ENCODE measurements around the gene CHST11. TPM values are rescaled to one million over a fixed set of nuclear protein-coding genes. Genes with fewer than 3 reads are reported as not detected.
A peak's percentile ranks its signal among the peaks of the same experiment; 100 is the strongest.

Gene CHST11
- total and polyA plus RNA-seq, 8 donors: 11.1 to 56.9 (median 14.8) TPM

- no peaks in the 10 kb centered on the region for H3K27me3 ChIP-seq
- H3K4me3 ChIP-seq: no peak overlapping the region
- no peak for TF ChIP-seq CTCF (IDR thresholded peaks at IDR 0.05)
- ATAC-seq (no peak), DNase-seq (no peak)
- intact Hi-C loops (cut with DNase I): no loop called here
- peaks cover 20 to 74% of the 10 kb centered on the region in 2 donors for H3K4me1 ChIP-seq
- H3K36me3 ChIP-seq: no peaks in the 10 kb centered on the region
- H3K27ac ChIP-seq: no peak overlapping the region
- no peaks in the 10 kb centered on the region for H3K9me3 ChIP-seq
These were observed 219.9 kb downstream of the CHST11 start for GRCh38 chr12:104676636-104677035.

- ATAC-seq (peak; percentile 76), DNase-seq (no peak)
- H3K27me3 ChIP-seq: no peaks in the 10 kb centered on the region
- no peak overlapping the region for H3K4me3 ChIP-seq
- H3K4me1 ChIP-seq: peaks cover 11 to 72% of the 10 kb centered on the region in 2 donors
- H3K9me3 ChIP-seq: no peaks in the 10 kb centered on the region
- no peaks in the 10 kb centered on the region for H3K36me3 ChIP-seq
- no peak for TF ChIP-seq CTCF (IDR thresholded peaks at IDR 0.05)
- intact Hi-C loops (cut with DNase I): no loop called here
- H3K27ac ChIP-seq: peak overlapping the region in 1 of 2 donors; percentile 44
These were observed 220.8 kb downstream of the CHST11 start for GRCh38 chr12:104677441-104678089.

- Histone ChIP-seq H3K27ac (peak overlapping the region in 1 of 2 donors; percentile 34), H3K4me1 (peaks cover 5 to 76% of the 10 kb centered on the region in 2 donors), H3K27me3 (no peaks in the 10 kb centered on the region), H3K9me3 (no peaks in the 10 kb centered on the region), H3K4me3 (no peak overlapping the region), H3K36me3 (no peaks in the 10 kb centered on the region)
- no peak for DNase-seq
- intact Hi-C loops (cut with DNase I): no loop called here
- peak; percentile 23 for ATAC-seq
- TF ChIP-seq CTCF (IDR thresholded peaks at IDR 0.05): no peak
These were observed 223.3 kb downstream of the CHST11 start for GRCh38 chr12:104680070-104680469.

- DNase-seq (no peak), ATAC-seq (no peak)
- no peak for TF ChIP-seq CTCF (IDR thresholded peaks at IDR 0.05)
- no peaks in the 10 kb centered on the region for H3K27me3 ChIP-seq
- peak overlapping the region in 1 of 2 donors; percentile 34 for H3K27ac ChIP-seq
- intact Hi-C loops (cut with DNase I): no loop called here
- H3K4me3 ChIP-seq: no peak overlapping the region
- no peaks in the 10 kb centered on the region for H3K9me3 ChIP-seq
- H3K36me3 ChIP-seq: no peaks in the 10 kb centered on the region
- H3K4me1 ChIP-seq: peaks cover 5 to 78% of the 10 kb centered on the region in 2 donors
These were observed 223.7 kb downstream of the CHST11 start for GRCh38 chr12:104680491-104680890.

GRCh38 chr12:104681012-104681690, 224.4 kb downstream of the CHST11 start:
- no peak for TF ChIP-seq CTCF (IDR thresholded peaks at IDR 0.05)
- H3K27me3 ChIP-seq: no peaks in the 10 kb centered on the region
- H3K9me3 ChIP-seq: no peaks in the 10 kb centered on the region
- H3K36me3 ChIP-seq: no peaks in the 10 kb centered on the region
- no peak for DNase-seq
- H3K27ac ChIP-seq: no peak overlapping the region
- no peak overlapping the region for H3K4me3 ChIP-seq
- peaks cover 6 to 80% of the 10 kb centered on the region in 2 donors for H3K4me1 ChIP-seq
- intact Hi-C loops (cut with DNase I): no loop called here
- no peak for ATAC-seq

All from left lung (tissue), 10 donors.